PFSK-1 (cell line): Measurements from ENCODE around the gene CCL11.

Experiments used
- POLR2AphosphoS5 ChIP-seq: IDR thresholded peaks from 2 replicates; pipeline ENCODE4 v1.6.1; 2012; ENCODE audit warnings: low read depth, mild to moderate bottlenecking, control low read depth, low read length, moderate library complexity
- TAF1 ChIP-seq: IDR thresholded peaks from 2 replicates; pipeline ENCODE4 v1.6.1; 2012; ENCODE audit warnings: low read length, control low read depth, borderline replicate concordance; ENCODE audit not compliant: insufficient read depth

DNA sequence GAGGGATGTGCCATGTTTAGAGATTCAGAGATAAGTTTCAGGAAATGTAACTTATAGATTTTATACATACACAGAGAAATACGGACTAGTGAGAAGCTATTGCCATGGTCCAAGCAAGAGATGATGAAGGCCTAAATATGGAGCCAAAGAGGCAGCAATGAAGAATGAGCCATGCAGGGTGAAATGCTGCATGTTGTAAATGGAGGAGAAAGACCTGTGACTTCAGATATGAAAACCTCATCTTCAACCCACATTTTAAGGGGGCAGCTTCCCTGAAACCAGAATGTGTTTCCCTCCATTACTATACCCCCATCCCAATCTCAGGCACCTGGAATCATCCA, 27.6 kb upstream of the CCL11 start:
- TF ChIP-seq TAF1 (no peak), POLR2AphosphoS5 (no peak)
